OCI-LY7 (cell line): ENCODE measurements around the gene PLA1A. TPM values are rescaled to one million over a fixed set of nuclear protein-coding genes. Genes with fewer than 3 reads are reported as not detected.

Source experiments
- BruUV-seq: library from RNA; stranded (reverse); fragments of 400-500 nt; replicated peaks from 2 replicates; lab custom pipeline; 2021; lab: Mats Ljungman, UMichigan
- CTCF ChIA-PET: fragments of 300-600 bp; sonication (Branson Sonifier 250); formaldehyde crosslinking; loops from one replicate; lab custom pipeline; 2022; ENCODE audit warnings: antibody characterized with exemption; ENCODE audit not compliant: unreplicated experiment; lab: Charles Lee
- POLR2A ChIA-PET: fragments of 300-600 bp; sonication (Branson Sonifier 250); formaldehyde crosslinking; loops from one replicate; lab custom pipeline; 2022; ENCODE audit warnings: antibody characterized with exemption; lab: Charles Lee
- DNase-seq: peaks from one replicate; pipeline ENCODE4 v3.0.0-alpha.2; 2015; ENCODE audit warnings: low spot score
- H2AFZ ChIP-seq: fragments of 200-600 bp; sonication (generic), shearing (Covaris generic); 2 replicates; pipeline ENCODE4 v1.6.1; 2014; ENCODE audit warnings: mild to moderate bottlenecking, antibody characterized with exemption, low read length, moderate library complexity
- H3K27ac ChIP-seq: fragments of 200-600 bp; sonication (generic); 2 replicates; pipeline ENCODE4 v1.5.1; 2014; ENCODE audit warnings: mixed run types, low read depth, mild to moderate bottlenecking, moderate library complexity, low read length, inconsistent platforms; ENCODE audit not compliant: poor library complexity, severe bottlenecking
- H3K36me3 ChIP-seq: fragments of 200-600 bp; sonication (generic); 2 replicates; pipeline ENCODE4 v1.6.1; 2014; ENCODE audit warnings: mild to moderate bottlenecking, antibody characterized with exemption, low read length, moderate library complexity, mixed read lengths; ENCODE audit not compliant: insufficient read depth
- H3K4me1 ChIP-seq: fragments of 200-600 bp; sonication (generic); 2 replicates; pipeline ENCODE4 v1.5.1; 2014; ENCODE audit warnings: mild to moderate bottlenecking, low read length; ENCODE audit not compliant: insufficient read depth, poor library complexity, severe bottlenecking
- H3K4me2 ChIP-seq: fragments of 200-600 bp; sonication (generic); 2 replicates; pipeline ENCODE4 v1.6.1; 2014; ENCODE audit warnings: mild to moderate bottlenecking, low read length
- H3K4me3 ChIP-seq: fragments of 200-600 bp; sonication (generic); 2 replicates; pipeline ENCODE4 v1.5.1; 2014; ENCODE audit warnings: mild to moderate bottlenecking, low read depth, low read length; ENCODE audit not compliant: poor library complexity, severe bottlenecking
- H3K79me2 ChIP-seq: fragments of 200-600 bp; sonication (generic); 2 replicates; pipeline ENCODE4 v1.6.1; 2016; ENCODE audit warnings: low read depth, mild to moderate bottlenecking, low read length, moderate library complexity, mixed read lengths; ENCODE audit not compliant: insufficient read depth
- H3K9me2 ChIP-seq: fragments of 200-600 bp; sonication (generic); 2 replicates; pipeline ENCODE4 v1.6.1; 2016; ENCODE audit warnings: mild to moderate bottlenecking, low read length, mixed read lengths; ENCODE audit not compliant: insufficient read depth
- H3K9me3 ChIP-seq: fragments of 200-600 bp; sonication (generic); 2 replicates; pipeline ENCODE4 v1.6.1; 2014; ENCODE audit warnings: mild to moderate bottlenecking, mixed run types, low read length, mixed read lengths
- H4K20me1 ChIP-seq: fragments of 200-600 bp; sonication (generic); 2 replicates; pipeline ENCODE4 v1.6.1; 2014; ENCODE audit warnings: mild to moderate bottlenecking, antibody characterized with exemption, low read length, moderate library complexity, mixed read lengths; ENCODE audit not compliant: insufficient read depth
- CTCF ChIP-seq: fragments of 200-600 bp; sonication (generic); conservative IDR thresholded peaks from 2 replicates; pipeline ENCODE4 v1.5.1; 2014; ENCODE audit warnings: mild to moderate bottlenecking, antibody characterized with exemption, low read length, moderate library complexity, mixed read lengths
- EZH2phosphoT487 ChIP-seq: fragments of 200-600 bp; sonication (generic); IDR thresholded peaks from 2 replicates; pipeline ENCODE4 v1.6.1; 2018; ENCODE audit warnings: low read depth, borderline replicate concordance, mild to moderate bottlenecking, mixed run types, antibody characterized with exemption, low read length, moderate library complexity, mixed read lengths
- intact Hi-C: fragments of 100-400 bp; cut with micrococcal nuclease; formaldehyde crosslinking; loops from one replicate; pipeline ENCODE4 v1.10.0; 2022; ENCODE audit not compliant: unreplicated experiment
- total RNA-seq, 2 experiments: library from RNA; depleted of rRNA in 1 of 2; stranded (reverse); fragments of >200 nt in 1 of 2; shearing (Covaris generic) in 1 of 2; gene quantifications; 2 replicates each; pipeline ENCODE4 v1.2.3, GENCODE V29; 2014 to 2022

The PLA1A gene
- total RNA-seq, 2 experiments from 2014 or later: not detected

GRCh38 chr3:119613872-119614271 is 16.2 kb downstream of the PLA1A start:
- TF ChIP-seq EZH2phosphoT487 (no peak), CTCF (no peak)
- Histone ChIP-seq H3K9me3 (no peaks in the 10 kb centered on the region), H3K79me2 (no peaks in the 10 kb centered on the region), H3K4me2 (no peak overlapping the region), H3K4me3 (no peak overlapping the region), H2AFZ (no peak overlapping the region), H3K9me2 (no peaks in the 10 kb centered on the region), H3K27ac (no peak overlapping the region), H3K4me1 (no peaks in the 10 kb centered on the region), H4K20me1 (no peaks in the 10 kb centered on the region), H3K36me3 (no peaks in the 10 kb centered on the region)
- BruUV-seq: no TSS peak
- intact Hi-C loops: no loop called here
- ChIA-PET POLR2A (no interaction called here), CTCF (no interaction called here)
- no peak for DNase-seq

GRCh38 chr3:119616056-119616455 is 18.4 kb downstream of the PLA1A start:
- no peak for DNase-seq
- intact Hi-C loops: no loop called here
- Histone ChIP-seq H3K79me2 (no peaks in the 10 kb centered on the region), H3K27ac (no peak overlapping the region), H3K36me3 (no peaks in the 10 kb centered on the region), H3K4me3 (no peak overlapping the region), H4K20me1 (no peaks in the 10 kb centered on the region), H3K4me1 (no peaks in the 10 kb centered on the region), H2AFZ (no peak overlapping the region), H3K9me2 (no peaks in the 10 kb centered on the region), H3K4me2 (no peak overlapping the region), H3K9me3 (no peaks in the 10 kb centered on the region)
- TF ChIP-seq EZH2phosphoT487: no peak
- TF ChIP-seq CTCF: no peak
- CTCF ChIA-PET: no interaction called here
- no TSS peak for BruUV-seq
- POLR2A ChIA-PET: no interaction called here

GRCh38 chr3:119619094-119619493 is 21.4 kb downstream of the PLA1A start:
- BruUV-seq: no TSS peak
- Histone ChIP-seq H3K9me2 (no peaks in the 10 kb centered on the region), H2AFZ (no peak overlapping the region), H3K27ac (no peak overlapping the region), H3K36me3 (no peaks in the 10 kb centered on the region), H3K4me3 (no peak overlapping the region), H3K4me1 (no peaks in the 10 kb centered on the region), H4K20me1 (no peaks in the 10 kb centered on the region), H3K4me2 (no peak overlapping the region), H3K79me2 (no peaks in the 10 kb centered on the region), H3K9me3 (no peaks in the 10 kb centered on the region)
- ChIA-PET CTCF (no interaction called here), POLR2A (no interaction called here)
- TF ChIP-seq CTCF (no peak), EZH2phosphoT487 (no peak)
- no peak for DNase-seq
- intact Hi-C loops: no loop called here
